Renal cortical epithelial cell (primary cell): Measurements from ENCODE around the gene ZBP1. TPM values are rescaled to one million over a fixed set of nuclear protein-coding genes. Genes with fewer than 3 reads are reported as not detected.

Source experiments
- DNase-seq: peaks from one replicate; pipeline ENCODE4 v3.0.0-alpha.2; 2011; ENCODE audit warnings: low read depth
- total RNA-seq: library from RNA; depleted of rRNA; stranded (reverse); fragments of >200 nt; gene quantifications from 2 replicates; pipeline ENCODE4 v1.2.3, GENCODE V29; 2014

ZBP1 gene
- total RNA-seq, 1 donor from 2014 or later = not detected

DNA sequence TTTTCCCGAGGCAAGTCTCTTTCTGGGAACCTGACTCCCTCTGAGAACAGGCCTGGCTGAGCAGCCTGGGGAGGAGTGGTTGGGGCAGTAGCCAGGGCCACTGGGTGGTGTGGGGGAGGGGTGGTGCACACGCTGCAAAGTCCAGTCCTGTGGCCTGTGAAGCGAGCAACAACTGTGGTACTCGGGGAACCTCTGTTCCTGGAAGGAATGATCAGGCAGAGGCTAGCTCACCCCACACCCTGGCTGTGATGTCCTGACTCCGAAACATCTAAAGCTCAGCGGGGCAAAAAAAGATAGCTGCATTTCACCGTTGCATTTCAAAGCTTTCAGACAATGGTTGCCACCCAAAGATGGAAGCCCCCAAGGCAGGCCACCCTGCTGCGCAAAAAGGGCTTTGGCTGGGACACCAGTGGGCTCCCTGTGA is 33.8 kb downstream of the ZBP1 start:
- DNase-seq = peak; percentile 52

DNA sequence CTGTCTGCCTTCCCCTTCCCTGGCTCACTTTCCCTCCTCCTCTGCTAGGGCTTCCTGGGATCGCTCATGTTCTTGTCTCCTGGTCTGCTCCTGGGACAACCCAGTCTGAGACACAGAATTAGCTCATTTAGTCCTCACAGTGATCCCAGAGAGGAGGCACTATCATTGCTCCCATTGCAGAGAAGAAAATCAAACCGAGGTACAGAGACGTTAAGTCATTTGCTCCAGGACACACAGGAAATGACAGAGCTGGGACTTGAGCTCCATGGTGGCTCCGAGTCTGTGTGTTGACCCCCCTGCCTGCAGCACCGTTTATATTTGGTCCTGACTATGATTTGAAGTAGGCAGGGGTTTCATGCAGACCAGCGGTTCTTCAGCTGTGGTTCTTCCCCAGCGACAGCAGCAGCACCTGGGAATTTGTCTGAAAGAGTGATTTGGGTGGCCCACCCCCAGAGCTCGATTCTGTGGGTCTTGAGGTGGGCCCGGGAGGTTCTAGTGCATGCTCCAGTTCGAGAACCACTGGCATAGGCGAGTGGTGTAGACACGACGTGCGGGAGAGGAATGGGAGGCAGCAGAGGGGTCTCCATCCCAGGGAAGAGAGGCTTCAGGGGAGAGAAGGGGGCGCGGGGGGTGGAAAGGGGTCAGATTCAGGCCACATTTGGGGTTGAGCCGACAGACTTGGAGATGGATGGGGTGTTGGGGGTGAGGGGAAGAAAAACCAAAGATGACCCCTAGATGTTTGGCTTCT is 34.6 kb downstream of the ZBP1 start:
- DNase-seq = no peak

DNA sequence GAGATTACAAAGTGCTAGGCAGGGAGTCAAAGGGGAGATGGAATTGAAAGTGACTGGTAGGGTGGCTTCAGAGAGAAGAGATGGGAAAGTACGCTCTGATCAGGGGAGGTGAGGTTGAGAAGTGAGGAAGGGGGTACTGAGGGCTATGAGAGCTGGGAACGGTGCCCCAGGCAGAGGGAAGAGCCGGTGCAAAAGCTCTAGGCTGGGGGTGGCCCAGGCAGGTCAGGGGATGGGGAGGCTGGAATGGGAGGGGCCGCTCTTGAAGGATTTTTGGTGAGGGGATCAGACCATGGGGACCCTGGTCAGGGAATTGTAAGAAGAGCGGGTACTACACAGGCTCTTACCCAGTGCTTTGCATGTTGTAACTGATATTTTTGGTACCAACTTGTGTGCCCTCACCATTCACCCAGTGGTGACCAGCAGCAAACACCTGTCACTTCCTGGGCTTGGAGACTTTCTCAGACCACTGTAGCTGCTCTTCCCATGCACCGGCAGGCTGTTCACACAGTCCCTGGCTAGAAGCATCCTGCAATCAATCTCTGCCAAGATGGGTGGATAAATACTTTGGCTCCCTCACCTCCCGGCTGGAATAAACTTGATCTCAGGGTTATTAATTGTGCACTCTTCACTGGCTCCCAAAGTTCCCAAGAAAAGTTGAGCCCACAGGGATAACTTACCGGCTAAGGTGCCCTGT is 35.3 kb downstream of the ZBP1 start:
- no peak for DNase-seq

DNA sequence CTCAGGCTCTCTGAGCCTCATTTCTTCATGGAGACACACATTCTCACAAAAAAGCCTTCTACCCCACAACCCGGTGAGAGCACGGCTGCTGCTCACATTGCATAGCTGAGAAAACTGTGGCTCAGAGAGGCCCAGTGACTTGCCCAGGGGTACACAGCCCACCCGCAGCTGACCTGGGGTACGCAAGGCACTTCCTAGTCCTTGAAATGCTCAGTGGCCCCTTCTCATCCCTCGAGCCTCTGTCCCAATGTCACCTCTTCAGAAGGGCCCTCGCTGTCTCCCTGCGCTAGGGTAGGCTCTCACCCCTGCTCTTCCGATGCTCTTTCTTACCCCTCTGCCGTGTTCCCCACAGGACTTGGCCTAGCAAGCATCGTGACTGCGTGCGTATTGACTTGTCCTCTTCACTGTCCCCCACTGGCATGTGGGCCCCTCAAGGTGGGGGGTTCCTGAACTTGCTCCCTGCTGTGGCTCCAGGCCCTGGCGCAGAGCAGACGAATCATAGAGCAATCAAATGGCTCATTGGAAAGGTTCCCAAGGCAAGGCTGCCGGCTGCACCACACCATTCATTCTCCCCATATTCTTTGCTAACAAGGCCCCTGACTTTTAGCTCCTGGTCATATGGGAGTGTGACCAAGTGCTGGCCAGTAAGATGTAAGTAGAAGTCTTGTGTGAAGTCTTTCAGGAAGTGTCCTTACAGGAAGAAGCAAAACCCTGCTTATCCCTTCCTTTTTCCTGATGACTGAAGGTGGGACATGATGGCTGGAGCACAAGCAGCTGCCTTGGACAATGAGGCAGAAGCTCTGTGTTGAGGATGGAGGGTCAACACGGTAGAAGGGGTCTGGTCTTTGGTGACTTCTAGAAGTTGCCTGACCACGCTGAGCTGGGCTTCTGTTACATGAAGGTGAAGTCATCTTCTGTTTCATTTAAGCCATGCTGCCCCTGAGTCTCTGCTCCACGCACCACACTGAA is 36.7 kb downstream of the ZBP1 start:
- no peak for DNase-seq

DNA sequence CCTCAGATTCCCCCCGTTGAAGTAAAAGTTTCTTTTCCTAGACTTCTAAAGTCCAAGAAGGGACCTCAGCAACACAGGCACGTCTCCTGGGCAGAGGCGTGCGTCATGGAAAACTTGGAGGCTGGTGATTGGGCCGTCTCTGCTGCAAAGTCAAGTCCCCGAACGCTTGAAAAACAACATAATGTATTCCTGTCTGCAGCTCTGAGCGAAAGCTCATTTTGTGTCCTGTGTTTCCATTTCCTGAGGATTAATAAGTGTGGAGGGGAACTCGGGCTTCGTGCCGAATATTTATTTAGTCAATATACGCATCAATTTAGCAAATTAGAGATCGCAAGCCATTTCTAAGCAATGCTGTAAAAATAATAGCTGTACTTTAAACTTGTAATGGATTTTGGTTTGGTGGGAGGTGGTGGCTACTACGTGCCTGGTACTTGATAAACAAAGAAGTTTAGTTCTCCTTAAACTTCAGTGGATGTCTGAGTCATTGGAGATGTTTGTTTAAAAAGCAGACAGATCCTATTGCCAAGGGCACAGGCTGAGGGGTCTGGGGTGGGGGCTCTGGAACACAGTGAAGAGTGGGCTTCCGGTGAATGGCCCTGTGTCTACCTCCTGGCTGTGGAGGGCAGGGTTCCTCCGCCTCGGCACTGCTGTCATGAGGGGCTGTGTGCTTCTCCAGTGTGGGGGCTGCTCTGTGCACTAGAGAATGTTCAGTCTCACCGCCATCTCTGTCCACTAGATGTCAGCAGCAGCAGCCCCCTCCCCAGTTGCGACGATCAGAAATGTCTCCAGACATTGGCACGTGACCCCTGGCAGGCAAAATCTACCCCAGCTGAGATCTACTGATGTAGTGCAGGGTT is 37.6 kb downstream of the ZBP1 start:
- DNase-seq = peak; percentile 82

DNA sequence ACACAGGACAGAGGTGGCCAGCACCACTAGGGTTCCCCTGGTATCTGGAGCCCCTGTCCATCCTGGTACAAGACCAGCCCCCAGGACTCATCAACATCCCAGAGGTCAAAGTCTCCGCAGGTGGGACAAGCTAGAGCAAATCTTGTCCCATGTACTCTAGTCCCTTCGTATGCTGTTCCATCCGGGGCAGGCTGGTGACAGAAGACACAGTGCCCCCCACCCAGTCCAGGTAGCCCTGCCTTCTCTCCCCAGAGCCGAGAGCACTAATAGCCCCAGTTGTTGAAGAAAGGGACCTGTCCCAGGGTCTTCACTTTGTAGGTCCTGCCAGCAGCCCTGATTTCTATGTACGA is 38.2 kb downstream of the ZBP1 start:
- no peak for DNase-seq

DNA sequence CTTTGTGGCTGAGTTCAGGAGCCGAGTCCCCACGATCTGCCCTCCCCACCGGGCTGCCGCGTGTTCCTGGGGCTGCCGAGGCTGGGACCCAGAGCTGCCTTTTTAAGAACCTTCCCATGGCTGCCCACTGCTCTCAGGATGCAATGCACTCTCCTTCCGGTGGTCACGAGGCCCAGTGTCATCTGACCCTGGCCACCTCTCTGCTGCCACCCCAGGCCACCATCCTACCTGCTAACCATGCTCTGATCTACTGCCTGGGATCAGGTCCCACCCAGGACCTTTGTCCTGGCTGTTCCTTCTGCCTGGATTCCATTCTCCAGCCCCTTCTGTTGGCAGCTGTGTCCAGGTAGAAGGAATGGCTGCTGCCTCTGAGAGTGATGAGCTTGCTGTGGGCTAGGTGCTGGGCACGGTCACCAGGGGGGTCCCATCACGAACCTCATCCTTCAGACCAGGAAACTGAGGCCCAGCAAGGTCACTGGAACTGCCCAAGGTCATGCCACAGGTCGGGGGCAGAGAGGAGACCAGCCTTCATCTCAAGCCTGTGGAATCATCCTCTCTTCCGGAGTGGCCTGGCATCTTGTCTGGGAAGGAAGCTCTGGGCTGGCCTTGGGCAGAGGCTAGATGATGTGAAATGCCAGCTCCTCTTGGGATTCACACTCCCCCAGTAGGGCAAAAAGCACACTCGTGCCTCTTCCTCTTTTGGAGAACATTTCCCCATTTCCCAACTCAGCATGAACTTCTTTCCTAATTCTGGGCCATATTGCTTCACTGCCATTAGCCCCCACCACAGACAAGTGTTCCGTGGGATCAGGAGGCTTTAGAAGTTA is 38.8 kb downstream of the ZBP1 start:
- no peak for DNase-seq

DNA sequence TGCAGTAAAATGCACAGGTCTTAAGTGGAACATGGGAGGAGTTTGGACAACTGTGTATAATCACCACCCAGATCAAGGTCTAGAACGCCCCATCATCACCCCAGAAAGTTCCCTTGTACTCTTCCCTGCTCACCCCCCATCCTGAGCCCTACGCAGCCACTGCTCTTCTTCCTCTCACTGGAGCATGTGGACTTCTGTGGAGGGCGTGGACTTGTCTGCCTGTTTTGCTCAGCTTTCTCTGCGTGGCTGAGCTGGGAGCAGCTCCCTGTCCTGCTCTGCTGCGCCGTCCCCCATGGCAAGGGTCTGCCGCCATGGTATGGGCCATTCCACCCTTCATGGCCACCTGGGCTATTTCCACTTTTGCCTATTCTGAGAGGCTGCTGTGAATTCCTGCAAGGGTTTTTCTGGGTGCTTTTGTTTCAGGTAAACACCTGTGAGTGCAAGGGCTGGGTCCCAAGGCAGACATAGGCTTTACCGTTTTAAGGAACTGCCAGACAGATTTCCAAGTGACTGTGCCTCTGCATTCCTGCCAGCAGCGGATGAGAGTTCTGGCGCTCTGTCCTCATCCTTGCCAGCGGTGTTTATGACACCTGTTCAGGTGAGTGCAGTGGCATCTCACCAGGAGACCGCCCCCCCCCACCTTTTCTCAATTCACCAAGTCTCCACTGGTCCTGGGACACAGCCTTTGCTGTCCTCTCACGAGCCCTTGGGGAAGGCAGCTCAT is 39.6 kb downstream of the ZBP1 start:
- DNase-seq = no peak

DNA sequence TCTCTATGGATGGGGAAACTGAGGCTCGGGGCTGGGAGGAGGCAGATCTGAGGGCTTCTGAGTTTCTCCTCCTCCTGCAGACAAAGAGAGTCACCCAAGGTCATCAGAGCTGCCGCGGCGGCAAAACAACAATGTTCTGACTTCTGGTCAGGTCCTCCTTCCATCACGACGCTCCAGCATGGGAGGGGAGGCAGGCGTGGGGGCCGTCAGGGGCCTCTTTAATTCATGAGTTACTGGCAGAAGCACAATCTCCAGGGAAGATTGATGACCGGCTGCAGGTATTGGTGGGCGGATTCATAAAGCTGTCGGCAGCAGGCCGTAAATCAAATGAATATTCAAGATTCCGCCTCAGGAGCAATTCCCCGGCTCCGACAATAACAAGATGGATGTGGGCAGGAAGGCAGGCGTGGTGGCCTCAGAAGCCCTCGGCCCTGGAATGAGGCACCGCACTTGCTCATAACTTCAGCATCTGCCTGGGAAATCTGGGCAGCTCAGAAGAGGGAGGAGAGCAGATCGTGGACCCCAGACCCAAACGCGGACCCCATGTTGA is 40.3 kb downstream of the ZBP1 start:
- DNase-seq = peak; percentile 33

DNA sequence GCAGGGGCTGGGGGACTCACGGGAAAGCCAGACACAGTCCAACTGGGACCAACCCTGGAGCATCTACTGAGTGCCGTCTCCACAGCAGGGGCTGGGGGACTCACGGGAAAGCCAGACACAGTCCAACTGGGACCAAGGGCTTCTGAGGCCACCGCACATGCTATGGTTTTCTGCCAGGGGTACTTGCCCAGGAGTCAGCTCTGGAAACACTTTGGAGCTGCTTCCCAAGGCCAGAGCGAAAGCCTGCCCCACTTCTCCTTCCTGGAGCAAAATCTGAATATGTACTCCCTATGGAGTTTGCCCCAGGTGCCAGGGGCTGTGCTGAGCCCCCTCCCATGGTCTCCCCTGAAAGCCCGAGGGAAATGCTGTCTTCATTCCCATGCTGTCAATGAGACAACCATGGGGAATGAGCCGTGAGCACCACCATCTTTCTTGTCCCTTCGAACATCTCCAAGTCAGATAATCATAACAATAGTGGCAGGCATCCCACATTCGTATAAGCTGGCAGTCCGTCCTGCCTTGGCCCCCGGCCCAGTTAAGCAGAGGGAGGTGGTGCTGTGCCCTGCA is 40.8 kb downstream of the ZBP1 start:
- DNase-seq = no peak

DNA sequence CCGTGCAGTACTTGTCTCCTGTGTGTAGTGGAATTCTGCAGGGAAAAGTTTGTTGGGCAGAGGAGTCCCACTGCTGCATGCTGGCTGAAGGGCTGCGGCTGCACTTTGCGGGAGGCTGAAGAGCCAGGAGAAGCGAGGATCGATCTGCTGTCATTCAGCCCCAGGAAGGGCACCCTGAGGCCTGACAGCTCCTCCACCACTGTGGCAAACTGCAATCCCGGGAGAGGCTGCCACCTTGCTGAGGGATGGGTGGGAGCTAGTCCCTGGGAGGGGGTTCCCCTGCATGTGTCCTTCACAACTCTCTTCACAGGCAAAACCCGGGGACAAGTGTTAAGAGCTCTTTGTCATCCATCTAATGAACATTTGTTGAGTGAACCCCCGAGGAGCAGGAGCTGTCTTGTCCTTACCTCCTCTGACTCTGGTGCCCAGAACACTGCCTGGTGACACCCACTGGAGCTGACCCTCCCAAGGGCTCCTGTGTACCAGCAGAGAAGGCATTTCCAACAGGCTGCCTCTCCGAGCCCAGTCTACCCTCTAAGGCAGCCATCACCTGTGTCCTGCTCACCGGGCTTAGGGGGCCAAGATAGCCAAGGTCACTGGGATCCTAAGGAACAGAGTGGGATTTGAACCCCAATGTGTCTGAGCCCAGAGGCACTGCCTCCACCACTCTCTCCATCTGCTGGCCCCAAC is 41.6 kb downstream of the ZBP1 start:
- DNase-seq = no peak

DNA sequence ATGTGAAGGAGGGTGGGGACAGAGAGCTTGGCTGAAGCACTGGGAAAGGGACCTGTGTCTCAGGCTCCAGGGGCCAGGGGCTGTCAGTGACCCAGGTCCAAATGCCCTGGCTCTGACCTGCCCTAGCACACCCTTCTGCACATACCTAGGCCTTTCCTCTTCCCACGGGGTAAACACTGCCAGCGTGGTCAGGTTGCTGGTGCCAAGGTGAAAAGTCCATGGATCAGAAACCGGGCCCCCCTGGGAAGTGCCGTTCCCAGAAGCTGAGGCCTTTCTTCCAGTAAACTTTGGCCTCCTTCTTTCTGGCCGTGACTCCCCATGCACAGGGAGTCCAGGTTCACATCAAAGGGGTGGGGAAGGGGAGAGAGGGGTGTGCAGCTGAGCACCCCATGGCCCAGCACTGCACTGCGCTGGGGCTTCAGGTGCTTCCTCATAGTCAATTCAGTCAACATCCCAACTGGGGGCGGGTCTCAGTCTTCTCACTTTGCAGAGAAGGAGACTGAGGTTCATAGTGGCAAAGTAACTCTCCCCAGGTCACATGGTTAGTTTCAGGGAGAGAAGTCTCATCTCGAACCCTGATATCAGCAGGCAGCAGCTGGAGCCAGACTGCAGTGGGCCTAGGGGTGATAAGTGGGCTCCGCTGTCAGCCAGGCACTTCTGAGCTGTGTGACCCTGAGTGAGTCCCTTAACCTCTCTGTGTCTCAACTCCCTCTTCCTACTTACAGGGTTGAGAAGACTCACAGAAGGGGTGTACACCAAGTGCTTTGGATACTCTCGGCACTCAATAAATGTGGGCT is 42.3 kb downstream of the ZBP1 start:
- DNase-seq = no peak

DNA sequence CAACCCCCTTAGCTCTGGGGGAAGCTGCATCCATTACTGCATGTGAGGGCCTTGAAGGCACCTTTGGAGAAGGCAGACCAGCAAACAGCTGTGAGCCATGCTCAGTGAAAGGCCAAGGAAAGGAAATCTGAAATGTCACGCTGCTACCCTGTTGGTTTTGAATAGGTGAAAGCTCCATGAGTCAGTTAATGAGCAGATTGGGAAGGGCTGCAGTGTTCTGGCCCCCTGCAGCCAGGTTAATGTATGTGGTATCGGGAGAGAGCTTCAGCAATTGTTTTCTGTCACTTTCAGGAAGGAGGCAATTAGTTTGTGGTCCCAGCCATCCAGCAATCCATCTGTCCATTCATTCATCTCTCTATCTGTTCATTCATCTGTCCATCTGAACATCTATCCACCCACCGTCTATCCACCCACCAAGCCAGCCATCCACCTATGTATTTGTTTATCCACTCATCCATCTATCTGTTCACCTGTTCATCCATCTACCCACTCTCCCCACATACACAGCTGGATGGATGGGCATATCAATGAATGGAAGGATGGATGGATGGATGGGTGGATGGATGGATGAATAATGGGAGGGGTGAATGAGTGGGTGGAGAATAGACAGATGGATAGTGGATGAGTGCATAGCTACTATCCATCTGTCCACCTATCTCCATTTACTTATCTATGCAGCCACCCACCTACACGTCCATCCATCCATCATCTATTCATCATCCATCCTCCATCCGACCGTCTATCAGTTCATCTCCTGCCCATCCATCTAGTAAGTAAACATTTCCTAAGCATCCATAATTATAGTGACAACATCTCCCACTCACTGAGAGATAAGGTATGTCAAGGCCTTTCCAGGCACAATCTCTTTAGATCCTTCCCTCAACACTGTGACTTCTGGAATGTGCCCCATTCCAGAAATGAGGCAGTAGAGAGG is 43.3 kb downstream of the ZBP1 start:
- no peak for DNase-seq

DNA sequence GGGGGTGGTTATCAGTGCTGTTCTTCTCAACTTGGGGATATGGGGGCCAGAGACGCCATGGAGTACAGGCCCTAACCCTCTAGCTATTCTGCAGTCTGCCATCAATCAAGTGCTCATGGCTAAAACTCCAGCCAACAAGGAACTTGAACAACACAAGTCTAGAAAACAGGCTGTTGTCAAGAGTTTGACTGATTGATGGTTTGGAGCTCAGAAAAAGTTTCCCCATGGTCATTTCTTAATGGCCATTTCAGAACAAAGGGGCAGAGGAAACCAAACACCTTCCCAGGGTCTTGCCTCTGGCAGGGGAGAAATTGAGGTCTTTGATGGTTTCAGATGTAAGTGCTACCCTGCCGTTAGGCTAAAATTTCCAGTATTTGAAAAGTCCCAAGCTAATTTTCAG is 44.2 kb downstream of the ZBP1 start:
- DNase-seq = no peak

DNA sequence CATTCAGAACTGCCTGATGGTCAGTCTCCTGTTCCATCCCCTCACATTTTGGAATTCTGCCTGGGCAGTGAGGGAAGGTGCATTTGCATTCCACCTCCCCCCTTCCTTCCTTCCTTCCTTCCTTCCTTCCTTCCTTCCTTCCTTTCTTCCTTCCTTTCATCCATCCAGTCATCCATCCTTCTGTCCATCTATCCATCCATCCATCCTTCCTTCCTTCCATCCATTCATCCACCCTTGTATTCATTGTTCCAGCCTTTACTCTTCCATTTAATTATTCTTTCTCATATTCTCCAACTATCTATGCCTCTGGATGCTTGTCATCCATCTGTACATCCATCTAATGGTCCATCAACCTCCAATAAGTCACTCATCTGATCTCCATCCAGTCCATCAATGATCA is 45.3 kb downstream of the ZBP1 start:
- no peak for DNase-seq

DNA sequence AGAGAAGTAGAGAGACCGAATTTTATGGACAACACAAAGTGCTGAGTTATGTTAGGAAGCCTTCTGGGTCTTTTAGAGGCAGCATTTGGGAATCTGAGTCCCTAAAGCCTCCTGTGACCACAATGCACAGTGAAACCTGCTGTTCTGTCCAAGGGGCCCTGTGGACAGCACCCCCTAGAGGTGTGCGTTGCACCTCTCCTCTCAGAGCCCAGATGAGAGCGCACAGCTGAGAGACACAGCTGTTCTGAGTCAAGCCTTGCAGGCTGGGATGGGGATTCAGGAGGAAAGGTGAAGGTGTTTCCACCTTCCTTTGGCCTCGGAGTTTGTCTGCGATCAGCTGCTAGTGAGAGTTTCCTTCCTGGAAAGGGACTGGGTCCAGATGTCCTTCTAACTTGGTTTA is 46.3 kb downstream of the ZBP1 start:
- DNase-seq = no peak

DNA sequence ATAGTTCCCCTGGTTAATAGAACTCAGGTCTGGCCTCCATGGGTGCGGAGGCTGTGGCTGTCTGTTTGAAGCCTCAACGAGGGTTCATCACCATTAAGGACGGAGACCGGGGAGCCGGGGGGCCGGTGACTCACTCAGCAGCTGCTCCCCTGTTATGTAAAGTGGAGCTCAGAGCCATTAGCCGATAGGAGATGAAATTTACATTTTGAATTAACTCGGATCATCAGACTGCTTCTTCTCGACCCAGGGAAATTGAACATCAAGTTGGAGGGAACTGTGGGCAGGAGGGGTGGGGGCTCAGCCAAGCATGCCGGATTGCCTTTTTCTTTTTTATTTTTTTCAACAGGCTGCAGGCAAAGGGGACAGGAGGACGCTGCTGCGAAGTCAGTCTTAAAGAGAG is 47.0 kb downstream of the ZBP1 start:
- DNase-seq = no peak
